K562 (cell line): ENCODE measurements around the gene IGF1R. TPM values are rescaled to one million over a fixed set of nuclear protein-coding genes. Genes with fewer than 3 reads are reported as not detected.
A peak's percentile ranks its signal among the peaks of the same experiment; 100 is the strongest.

Experiments used
- AFF1 ChIP-seq, 2 experiments: fragments of 450-650 bp; IDR thresholded peaks; 2 replicates each; pipeline ENCODE4 v1.6.1; 2018; ENCODE audit warnings: mild to moderate bottlenecking in 2 of 2, low read depth in 1 of 2; ENCODE audit not compliant: partially characterized antibody in 2 of 2
- BCLAF1 ChIP-seq, 2 experiments: fragments of 450-650 bp in 1 of 2; IDR thresholded peaks; 2 replicates each; pipeline ENCODE4 v1.6.1; 2011 to 2017; ENCODE audit warnings: low read depth in 2 of 2, antibody characterized with exemption in 1 of 2, borderline replicate concordance in 1 of 2, low read length in 1 of 2, mild to moderate bottlenecking in 1 of 2, mixed read lengths in 1 of 2; ENCODE audit not compliant: control insufficient read depth in 1 of 2
- CHD1 ChIP-seq: fragments of 200-600 bp; sonication (generic); IDR thresholded peaks from one replicate; pipeline ENCODE4 v1.6.1; 2012; ENCODE audit warnings: mild to moderate bottlenecking, moderate library complexity, low read length, inconsistent platforms
- COPS2 ChIP-seq: fragments of 450-650 bp; conservative IDR thresholded peaks from 2 replicates; pipeline ENCODE4 v1.6.1; 2016; ENCODE audit warnings: mild to moderate bottlenecking, moderate library complexity
- DMBX1 ChIP-seq: fragments of 250-450 bp; sonication (Bioruptor Pico); IDR thresholded peaks from 2 replicates; pipeline ENCODE4 v1.8.0; 2022; ENCODE audit warnings: inconsistent platforms, mild to moderate bottlenecking, moderate library complexity, borderline replicate concordance
- GATAD2B ChIP-seq: fragments of 450-650 bp; IDR thresholded peaks from 2 replicates; pipeline ENCODE4 v1.6.1; 2017; ENCODE audit warnings: mild to moderate bottlenecking, borderline replicate concordance
- GTF3C2 ChIP-seq: IDR thresholded peaks from 3 replicates; pipeline ENCODE4 v1.6.1; 2011; ENCODE audit warnings: borderline replicate concordance, mild to moderate bottlenecking, moderate library complexity; ENCODE audit not compliant: insufficient read length; ENCODE audit errors: extremely low read depth
- HNRNPK ChIP-seq: fragments of 200-400 bp; formaldehyde crosslinking; IDR thresholded peaks from one replicate; pipeline ENCODE4 v1.6.1; 2018; ENCODE audit warnings: mild to moderate bottlenecking, low read depth, low read length; ENCODE audit not compliant: poor library complexity, severe bottlenecking
- SNAPC5 ChIP-seq: fragments of 250-450 bp; sonication (Bioruptor Pico); IDR thresholded peaks from 2 replicates; pipeline ENCODE4 v1.8.0; 2021; ENCODE audit warnings: moderate library complexity, mild to moderate bottlenecking, inconsistent platforms
- UBTF ChIP-seq, 2 experiments: IDR thresholded peaks; 2 replicates each; pipeline ENCODE4 v1.6.1; 2012; ENCODE audit warnings: improper control_type of control experiment in 2 of 2, low read depth in 2 of 2, low read length in 2 of 2, borderline replicate concordance in 1 of 2
- XRCC3 ChIP-seq: fragments of 450-650 bp; IDR thresholded peaks from 2 replicates; pipeline ENCODE4 v1.6.1; 2017; ENCODE audit warnings: mild to moderate bottlenecking, moderate library complexity
- ZNF384 ChIP-seq: IDR thresholded peaks from 2 replicates; pipeline ENCODE4 v1.6.1; 2012; ENCODE audit warnings: low read depth, low read length, improper control_type of control experiment
- polyA plus RNA-seq, 8 experiments: library from polyadenylated mRNA; depleted of rRNA in 4 of 8; stranded (reverse) in 5 of 8; unstranded in 3 of 8; fragments of >200 nt; fragmentation: Nextera tagmentation in 2 of 8; fragmentation: Illumina TruSeq in 1 of 8; extraction: Ambion mirVana in 2 of 8; extraction: Trizol in 1 of 8; gene quantifications; 2 replicates each; pipeline versions ENCODE4 v1.2.1 to v1.2.3, GENCODE V29; 2011 to 2014; ENCODE audit warnings: inconsistent platforms in 1 of 8, missing spikeins in 1 of 8
- total RNA-seq, 7 experiments: library from RNA; depleted of rRNA in 6 of 7; stranded (reverse); fragments of >200 nt in 6 of 7; fragmentation: Illumina TruSeq in 2 of 7; extraction: Trizol in 2 of 7; gene quantifications; 2 replicates each; pipeline versions ENCODE4 v1.2.1 to v1.2.3, GENCODE V29; 2011 to 2021; ENCODE audit warnings: low replicate concordance in 1 of 7

IGF1R gene
- total and polyA plus RNA-seq, 9 of the 15 experiments (the other 6 are each of a cell fraction or from before 2014, with no cell fraction given) = 0.35 to 8.0 (median 1.6) TPM

- TF ChIP-seq AFF1 (IDR thresholded peaks at IDR 0.05; ENCODE audit: low read depth in 1 of 2, partially characterized antibody in 2 of 2) (no peak), SNAPC5 (CRISPR knock-in tag) (no peak), COPS2 (no peak), GTF3C2 (no peak), XRCC3 (no peak), BCLAF1 (IDR thresholded peaks at IDR 0.05; ENCODE audit: borderline replicate concordance in 1 of 2, control insufficient read depth in 1 of 2, low read depth in 2 of 2, low read length in 1 of 2) (no peak), CHD1 (no peak), GATAD2B (no peak), DMBX1 (peak; percentile 65; the same call in 1 of the 2 replicates), UBTF (IDR thresholded peaks at IDR 0.05; ENCODE audit: borderline replicate concordance in 1 of 2, low read depth in 2 of 2, low read length in 2 of 2) (no peak), ZNF384 (peak; percentile 49; the same call in 1 of the 2 replicates), HNRNPK (no peak)
These were observed at the start of gene IGF1R (continued) for GRCh38 chr15:98647774-98648653.
